GM12892 (cell line): Measurements from ENCODE around the gene DSCAML1.

Experiments
- POLR2AphosphoS5 ChIP-seq: IDR thresholded peaks from 2 replicates; pipeline ENCODE4 v1.6.1; 2011; ENCODE audit warnings: low read depth, low read length, control low read depth
- TAF1 ChIP-seq: IDR thresholded peaks from 2 replicates; pipeline ENCODE4 v1.6.1; 2011; ENCODE audit warnings: low read depth, mild to moderate bottlenecking, control low read depth, low read length, borderline replicate concordance

- TF ChIP-seq POLR2AphosphoS5 (no peak), TAF1 (no peak)
Measured at GRCh38 chr11:117770061-117770460, 27.0 kb downstream of the DSCAML1 start.
